Immature natural killer cell (primary cell): Measurements from ENCODE around the gene FBXL5. TPM values are rescaled to one million over a fixed set of nuclear protein-coding genes. Genes with fewer than 3 reads are reported as not detected.
A peak's percentile ranks its signal among the peaks of the same experiment; 100 is the strongest.

Source experiments
- DNase-seq, 3 donors: peaks; one replicate each; pipeline ENCODE4 v3.0.0; 2022; ENCODE audit warnings: mixed read lengths in 1 of 3
- H3K27ac Mint-ChIP-seq, 6 donors: one replicate each; pipeline ENCODE4 v1.8.0; 2020; ENCODE audit warnings: mixed read lengths in 6 of 6, mild to moderate bottlenecking in 5 of 6, inconsistent platforms in 4 of 6, moderate library complexity in 3 of 6
- H3K27me3 Mint-ChIP-seq, 3 donors: one replicate each; pipeline ENCODE4 v1.8.0; 2020 to 2021; ENCODE audit warnings: low read depth in 3 of 3, mild to moderate bottlenecking in 3 of 3, mixed read lengths in 3 of 3, moderate library complexity in 3 of 3, inconsistent platforms in 1 of 3
- H3K36me3 Mint-ChIP-seq, 3 donors: one replicate each; pipeline ENCODE4 v1.8.0; 2020; ENCODE audit warnings: mixed read lengths in 3 of 3, inconsistent platforms in 2 of 3, mild to moderate bottlenecking in 2 of 3
- H3K4me1 Mint-ChIP-seq, 2 donors: one replicate each; pipeline ENCODE4 v1.8.0; 2020; ENCODE audit warnings: inconsistent platforms in 2 of 2, mild to moderate bottlenecking in 2 of 2, mixed read lengths in 2 of 2, moderate library complexity in 1 of 2
- H3K4me3 Mint-ChIP-seq, 5 donors: one replicate each; pipeline ENCODE4 v1.8.0; 2020; ENCODE audit warnings: mild to moderate bottlenecking in 5 of 5, mixed read lengths in 5 of 5, inconsistent platforms in 3 of 5, moderate library complexity in 3 of 5
- H3K9me3 Mint-ChIP-seq, 6 donors: one replicate each; pipeline ENCODE4 v1.8.0; 2020; ENCODE audit warnings: mild to moderate bottlenecking in 6 of 6, mixed read lengths in 6 of 6, inconsistent platforms in 4 of 6, moderate library complexity in 3 of 6
- polyA plus RNA-seq, 3 donors: library from polyadenylated mRNA; unstranded; fragments of 300-500 nt; fragmentation: Illumina TruSeq; gene quantifications; one replicate each; pipeline ENCODE4 v1.2.3, GENCODE V29; 2021

Gene FBXL5, protein sequence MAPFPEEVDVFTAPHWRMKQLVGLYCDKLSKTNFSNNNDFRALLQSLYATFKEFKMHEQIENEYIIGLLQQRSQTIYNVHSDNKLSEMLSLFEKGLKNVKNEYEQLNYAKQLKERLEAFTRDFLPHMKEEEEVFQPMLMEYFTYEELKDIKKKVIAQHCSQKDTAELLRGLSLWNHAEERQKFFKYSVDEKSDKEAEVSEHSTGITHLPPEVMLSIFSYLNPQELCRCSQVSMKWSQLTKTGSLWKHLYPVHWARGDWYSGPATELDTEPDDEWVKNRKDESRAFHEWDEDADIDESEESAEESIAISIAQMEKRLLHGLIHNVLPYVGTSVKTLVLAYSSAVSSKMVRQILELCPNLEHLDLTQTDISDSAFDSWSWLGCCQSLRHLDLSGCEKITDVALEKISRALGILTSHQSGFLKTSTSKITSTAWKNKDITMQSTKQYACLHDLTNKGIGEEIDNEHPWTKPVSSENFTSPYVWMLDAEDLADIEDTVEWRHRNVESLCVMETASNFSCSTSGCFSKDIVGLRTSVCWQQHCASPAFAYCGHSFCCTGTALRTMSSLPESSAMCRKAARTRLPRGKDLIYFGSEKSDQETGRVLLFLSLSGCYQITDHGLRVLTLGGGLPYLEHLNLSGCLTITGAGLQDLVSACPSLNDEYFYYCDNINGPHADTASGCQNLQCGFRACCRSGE
- polyA plus RNA-seq, result 100 to 1,000 TPM; 116 to 249 (median 125) TPM

DNA sequence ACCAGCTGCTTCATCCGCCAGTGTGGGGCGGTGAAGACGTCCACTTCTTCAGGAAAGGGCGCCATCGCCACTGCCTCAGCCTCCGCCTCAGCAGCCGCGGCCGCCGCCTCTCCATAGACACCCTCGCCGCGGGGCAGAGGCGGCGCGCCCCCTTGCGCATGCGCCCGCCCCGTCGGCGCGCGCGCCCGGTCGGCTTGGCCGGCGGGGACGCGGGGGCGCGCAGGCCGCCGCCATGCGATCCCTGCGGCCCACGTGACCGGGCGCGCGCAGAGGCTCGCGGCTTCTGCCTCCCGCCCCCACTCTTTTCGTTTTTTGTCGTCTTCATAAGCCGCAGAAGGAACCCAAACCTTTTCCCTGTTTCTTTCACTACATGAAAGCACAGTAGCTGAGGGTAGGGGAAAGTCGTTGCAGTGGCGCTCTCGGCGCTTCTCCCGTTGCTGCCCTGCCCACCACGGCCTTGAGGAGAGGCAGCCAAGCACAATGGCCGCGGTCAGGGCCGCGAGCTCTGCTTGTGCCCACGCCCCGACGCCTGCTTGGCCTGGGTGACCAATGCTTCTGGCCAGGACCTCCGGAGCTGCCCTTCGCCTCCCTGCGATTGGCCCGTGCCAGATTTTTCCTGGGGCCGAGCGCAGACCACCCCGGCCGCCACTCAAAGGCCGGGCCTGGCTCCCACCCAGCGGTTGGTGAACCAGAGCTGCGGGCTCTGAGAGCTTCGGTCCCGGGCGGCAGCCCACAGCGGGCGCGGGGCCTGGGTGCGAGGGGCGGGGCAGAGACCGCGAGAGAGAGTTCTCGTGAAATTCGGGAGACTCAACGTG is at the start of gene FBXL5:
FBXL5 (minus strand) TSS at position 135 of the 815 bp plus-strand sequence; CDS start at position 65, 70 bp downstream.
- peaks cover 7 to 18% (median 13%) of the 10 kb centered on the region in 3 donors for H3K27me3 Mint-ChIP-seq
- peaks cover 39 to 48% of the 10 kb centered on the region in 2 donors for H3K4me1 Mint-ChIP-seq
- H3K4me3 Mint-ChIP-seq, result peak within 1 kb of the TSS; percentile 96 to 99 (median 97)
- H3K9me3 Mint-ChIP-seq, result no peaks in the 10 kb centered on the region
- DNase-seq, result peak; percentile 87 to 90 (median 90)
- H3K27ac Mint-ChIP-seq, result peak within 1 kb of the TSS; percentile 94 to 98 (median 98)
- no peaks in the 10 kb centered on the region for H3K36me3 Mint-ChIP-seq

DNA sequence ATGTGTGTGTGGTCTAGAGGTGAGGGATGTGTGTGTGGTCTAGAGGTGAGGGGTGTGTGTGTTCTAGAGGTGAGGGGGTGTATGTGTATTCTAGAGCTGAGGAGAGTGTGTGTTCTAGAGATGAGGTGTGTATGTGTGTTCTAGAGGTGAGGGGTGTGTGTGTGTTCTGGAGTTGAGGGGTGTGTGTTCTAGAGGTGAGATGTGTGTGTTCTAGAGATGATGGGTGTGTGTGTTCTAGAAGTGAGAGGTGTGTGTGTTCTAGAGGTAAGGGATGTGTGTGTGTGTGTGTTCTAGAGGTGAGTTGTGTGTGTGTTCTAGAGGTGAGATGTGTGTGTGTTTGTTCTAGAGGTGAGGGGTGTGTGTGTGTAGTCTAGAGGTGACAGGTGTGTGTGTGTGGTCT is 49.0 kb upstream of the FBXL5 start:
- DNase-seq, result no peak
- Mint-ChIP-seq H3K9me3 (peaks cover 0 to 1% (median 0%) of the 10 kb centered on the region in 6 donors), H3K27ac (peak overlapping the region in 2 of 6 donors; percentile 16 to 45), H3K4me1 (peaks cover 13 to 18% of the 10 kb centered on the region in 2 donors), H3K27me3 (peaks cover 2 to 9% (median 4%) of the 10 kb centered on the region in 3 donors), H3K4me3 (peak overlapping the region in 3 of 5 donors; percentile 80 to 88 (median 87)), H3K36me3 (no peaks in the 10 kb centered on the region)

GRCh38 chr4:15703439-15703838 is 48.3 kb upstream of the FBXL5 start:
- Mint-ChIP-seq H3K36me3 (no peaks in the 10 kb centered on the region), H3K4me3 (peak overlapping the region; percentile 76 to 88 (median 87)), H3K4me1 (peaks cover 13 to 18% of the 10 kb centered on the region in 2 donors), H3K27ac (peak overlapping the region in 1 of 6 donors; percentile 32), H3K9me3 (peaks cover 0 to 1% (median 0%) of the 10 kb centered on the region in 6 donors), H3K27me3 (peaks cover 2 to 9% (median 4%) of the 10 kb centered on the region in 3 donors)
- DNase-seq, result no peak

DNA sequence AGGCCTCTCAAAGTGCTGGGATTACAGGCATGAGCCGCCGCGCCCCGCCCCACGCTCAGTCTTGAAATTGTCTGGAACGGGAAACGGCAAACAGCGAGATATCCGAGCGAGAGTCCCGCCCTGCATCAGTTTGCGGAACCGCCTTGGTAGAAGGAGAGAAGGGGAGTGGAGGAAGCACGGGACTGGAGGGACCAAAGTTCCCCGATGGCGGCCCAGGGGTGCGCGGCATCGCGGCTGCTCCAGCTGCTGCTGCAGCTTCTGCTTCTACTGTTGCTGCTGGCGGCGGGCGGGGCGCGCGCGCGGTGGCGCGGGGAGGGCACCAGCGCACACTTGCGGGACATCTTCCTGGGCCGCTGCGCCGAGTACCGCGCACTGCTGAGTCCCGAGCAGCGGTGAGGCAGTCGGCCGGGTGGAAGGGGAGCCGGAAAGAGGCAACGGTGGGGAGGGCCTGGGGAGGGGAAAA is 47.8 kb upstream of the FBXL5 start, which contains the start of gene BST1:
BST1 (plus strand) TSS at position 125 of the 463 bp plus-strand sequence; CDS start at position 205, 80 bp downstream.
- peak within 1 kb of the TSS in 2 of 6 donors; percentile 4 to 32 for H3K27ac Mint-ChIP-seq
- no peaks in the 10 kb centered on the region for H3K36me3 Mint-ChIP-seq
- peaks cover 13 to 18% of the 10 kb centered on the region in 2 donors for H3K4me1 Mint-ChIP-seq
- peak within 1 kb of the TSS; percentile 87 to 92 (median 88) for H3K4me3 Mint-ChIP-seq
- peaks cover 2 to 7% (median 4%) of the 10 kb centered on the region in 3 donors for H3K27me3 Mint-ChIP-seq
- DNase-seq, result peak; percentile 32 to 48 (median 34)
- peaks cover 0 to 1% (median 0%) of the 10 kb centered on the region in 6 donors for H3K9me3 Mint-ChIP-seq

GRCh38 chr4:15696866-15697265 is 41.7 kb upstream of the FBXL5 start:
- DNase-seq, result no peak
- Mint-ChIP-seq H3K27ac (no peak overlapping the region), H3K27me3 (peaks cover 3 to 7% (median 4%) of the 10 kb centered on the region in 3 donors), H3K9me3 (peaks cover 0 to 1% (median 0%) of the 10 kb centered on the region in 6 donors), H3K36me3 (no peaks in the 10 kb centered on the region), H3K4me3 (no peak overlapping the region), H3K4me1 (peaks cover 0 to 4% of the 10 kb centered on the region in 2 donors)

- Mint-ChIP-seq H3K27me3 (peaks cover 3 to 5% (median 4%) of the 10 kb centered on the region in 3 donors), H3K9me3 (no peaks in the 10 kb centered on the region), H3K27ac (no peak overlapping the region), H3K4me1 (peaks cover 0 to 4% of the 10 kb centered on the region in 2 donors), H3K4me3 (no peak overlapping the region), H3K36me3 (peaks cover 0 to 4% (median 0%) of the 10 kb centered on the region in 3 donors)
- DNase-seq, result no peak
These were observed 40.6 kb upstream of the FBXL5 start for GRCh38 chr4:15695729-15696128.

GRCh38 chr4:15695240-15695699 is 40.1 kb upstream of the FBXL5 start:
- no peak for DNase-seq
- Mint-ChIP-seq H3K27me3 (peaks cover 3 to 5% (median 4%) of the 10 kb centered on the region in 3 donors), H3K27ac (no peak overlapping the region), H3K36me3 (peaks cover 0 to 4% (median 0%) of the 10 kb centered on the region in 3 donors), H3K4me3 (no peak overlapping the region), H3K4me1 (peaks cover 0 to 4% of the 10 kb centered on the region in 2 donors), H3K9me3 (no peaks in the 10 kb centered on the region)

DNA sequence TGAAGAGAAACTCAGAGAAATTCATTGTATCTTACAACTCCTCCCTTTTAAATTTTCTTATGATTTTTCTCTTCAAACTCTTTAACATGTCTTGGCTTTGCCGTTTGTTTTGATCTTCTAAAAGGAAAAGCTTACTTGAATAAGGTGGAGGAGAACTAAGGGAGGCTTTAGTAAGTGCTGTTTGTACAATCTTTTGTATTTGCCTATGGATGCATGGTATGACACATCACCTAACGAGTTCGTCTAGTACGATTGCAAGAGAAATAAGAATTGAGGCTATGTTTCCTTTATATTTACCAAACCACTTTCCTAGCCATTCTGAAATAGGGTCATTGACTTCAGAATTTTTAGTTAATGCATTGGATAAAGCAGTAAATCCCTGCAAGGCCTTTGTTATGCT is 39.3 kb upstream of the FBXL5 start:
- no peak overlapping the region for H3K27ac Mint-ChIP-seq
- H3K9me3 Mint-ChIP-seq, result no peaks in the 10 kb centered on the region
- H3K4me3 Mint-ChIP-seq, result no peak overlapping the region
- H3K27me3 Mint-ChIP-seq, result peaks cover 3 to 4% (median 3%) of the 10 kb centered on the region in 3 donors
- peaks cover 0 to 4% of the 10 kb centered on the region in 2 donors for H3K4me1 Mint-ChIP-seq
- H3K36me3 Mint-ChIP-seq, result peaks cover 0 to 7% (median 0%) of the 10 kb centered on the region in 3 donors
- no peak for DNase-seq

- H3K4me1 Mint-ChIP-seq, result peaks cover 0 to 4% of the 10 kb centered on the region in 2 donors
- peaks cover 0 to 14% (median under 1%) of the 10 kb centered on the region in 3 donors for H3K36me3 Mint-ChIP-seq
- H3K9me3 Mint-ChIP-seq, result no peaks in the 10 kb centered on the region
- peaks cover 1 to 4% (median 1%) of the 10 kb centered on the region in 3 donors for H3K27me3 Mint-ChIP-seq
- DNase-seq, result no peak
- H3K27ac Mint-ChIP-seq, result peak overlapping the region in 1 of 6 donors; percentile 4
- no peak overlapping the region for H3K4me3 Mint-ChIP-seq
These were observed 37.4 kb upstream of the FBXL5 start for GRCh38 chr4:15692602-15693001.

DNA sequence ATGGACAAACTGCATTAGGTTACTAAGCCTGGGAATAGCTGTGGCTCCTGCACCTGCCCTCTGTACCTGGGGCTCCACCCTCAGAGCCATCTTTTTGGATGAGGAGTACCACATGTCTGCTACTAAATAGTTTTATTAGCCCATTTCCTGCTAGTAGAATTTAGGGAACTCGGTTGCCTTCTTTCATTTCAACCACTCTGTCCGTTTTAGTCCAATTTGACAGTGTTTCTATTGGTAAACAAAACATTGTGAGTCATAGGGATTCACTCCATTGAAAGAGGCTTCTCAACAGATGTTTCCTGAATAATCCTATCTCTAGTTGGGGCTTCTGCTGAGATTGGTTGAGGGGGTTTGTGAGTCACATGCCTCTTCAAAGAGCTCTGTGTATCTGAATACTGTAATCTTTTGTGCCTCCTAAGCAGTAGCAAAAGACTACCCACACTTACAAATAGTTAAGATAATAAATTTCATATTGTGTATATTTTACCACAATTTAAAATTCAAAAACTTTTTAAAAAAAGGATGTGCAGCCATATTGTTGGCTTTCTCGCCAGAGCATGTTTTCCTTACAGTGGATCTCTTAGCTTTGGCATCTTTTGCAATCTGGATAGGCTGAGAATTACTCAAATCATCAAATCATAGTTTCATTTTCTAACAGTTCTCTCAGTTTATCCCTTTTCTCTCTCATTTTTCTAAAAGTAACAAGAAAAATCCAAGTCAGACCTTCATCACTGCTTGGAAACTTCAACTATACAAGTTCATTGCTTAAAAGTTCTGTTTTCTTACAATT is 36.4 kb upstream of the FBXL5 start:
- H3K27me3 Mint-ChIP-seq, result no peaks in the 10 kb centered on the region
- no peak overlapping the region for H3K4me3 Mint-ChIP-seq
- peaks cover 4 to 20% (median 10%) of the 10 kb centered on the region in 3 donors for H3K36me3 Mint-ChIP-seq
- H3K9me3 Mint-ChIP-seq, result no peaks in the 10 kb centered on the region
- peaks cover 0 to 1% of the 10 kb centered on the region in 2 donors for H3K4me1 Mint-ChIP-seq
- H3K27ac Mint-ChIP-seq, result no peak overlapping the region
- DNase-seq, result no peak

DNA sequence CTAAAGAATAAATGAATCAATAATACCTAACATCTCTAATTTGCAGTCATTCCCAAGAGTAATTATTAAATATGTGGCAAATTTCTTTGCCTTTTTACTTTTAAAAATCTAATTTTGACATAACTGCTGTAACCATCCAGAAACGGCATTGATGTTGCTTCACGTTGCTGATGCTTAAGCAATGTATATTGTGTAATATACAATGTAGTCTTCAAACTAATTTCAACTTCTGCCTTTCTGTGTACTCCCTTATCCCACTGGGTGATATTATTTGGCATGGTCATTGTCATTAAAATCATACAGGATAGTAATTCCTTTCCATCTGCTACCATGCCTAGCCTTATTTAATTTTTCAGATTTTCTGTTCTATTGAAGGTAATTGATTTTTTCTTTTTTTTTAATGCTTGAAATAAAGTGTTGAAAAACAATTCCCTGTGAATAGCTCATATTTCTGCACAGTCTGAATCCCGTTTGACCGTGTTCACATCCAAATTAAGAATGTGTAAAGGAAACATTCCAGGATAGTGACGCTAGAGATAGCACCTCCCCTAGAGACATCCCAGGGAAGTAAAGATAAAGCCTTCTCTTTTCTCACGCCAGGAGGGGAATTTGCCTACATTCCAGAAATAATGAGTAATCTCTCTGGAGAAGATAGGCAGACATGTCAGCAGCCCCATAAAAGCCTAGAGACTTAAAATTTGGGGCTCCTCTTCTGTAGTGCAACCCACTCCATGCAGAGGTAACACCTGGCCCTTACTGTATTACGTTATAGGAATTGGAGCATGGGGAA is 35.1 kb upstream of the FBXL5 start:
- Mint-ChIP-seq H3K27me3 (no peaks in the 10 kb centered on the region), H3K36me3 (peaks cover 7 to 26% (median 14%) of the 10 kb centered on the region in 3 donors), H3K9me3 (no peaks in the 10 kb centered on the region), H3K27ac (no peak overlapping the region), H3K4me1 (peaks cover 0 to 8% of the 10 kb centered on the region in 2 donors), H3K4me3 (no peak overlapping the region)
- no peak for DNase-seq

DNA sequence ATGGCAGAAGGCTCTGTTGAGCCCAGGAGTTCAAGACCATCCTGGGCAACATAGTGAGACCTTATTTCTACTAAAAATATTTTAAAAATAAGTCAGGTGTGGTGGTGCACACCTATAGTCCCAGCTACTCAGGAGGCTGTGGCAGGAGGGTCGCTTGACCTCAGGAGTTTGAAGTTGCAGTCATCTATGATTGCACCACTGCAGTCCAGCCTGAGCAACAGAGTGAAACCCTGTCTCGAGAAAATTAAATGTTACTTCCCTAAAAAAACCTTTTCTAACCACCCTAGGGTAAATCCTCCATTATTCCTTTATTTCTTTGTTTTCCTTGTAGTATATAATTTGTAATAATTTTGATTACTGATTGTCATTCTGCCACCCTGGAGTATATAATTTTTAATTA is 34.4 kb upstream of the FBXL5 start:
- Mint-ChIP-seq H3K4me3 (no peak overlapping the region), H3K36me3 (peaks cover 7 to 26% (median 14%) of the 10 kb centered on the region in 3 donors), H3K4me1 (peaks cover 2 to 9% of the 10 kb centered on the region in 2 donors), H3K9me3 (no peaks in the 10 kb centered on the region), H3K27me3 (no peaks in the 10 kb centered on the region), H3K27ac (no peak overlapping the region)
- no peak for DNase-seq
